GM18508 (cell line): ENCODE data around the gene UPF1.

Source experiments
- ATAC-seq: cut with Tn5 transposase; IDR thresholded peaks from one replicate; pipeline ENCODE4 v1.9.1; 2021; ENCODE audit warnings: moderate number of reproducible peaks; ENCODE audit not compliant: insufficient read depth, unreplicated experiment

The UPF1 gene

GRCh38 chr19:18853755-18854427 lies 22.1 kb downstream of the UPF1 start:
- no peak for ATAC-seq

GRCh38 chr19:18854982-18855381 lies 23.2 kb downstream of the UPF1 start:
- no peak for ATAC-seq

- no peak for ATAC-seq
These were observed 24.1 kb downstream of the UPF1 start for GRCh38 chr19:18855647-18856384.

DNA sequence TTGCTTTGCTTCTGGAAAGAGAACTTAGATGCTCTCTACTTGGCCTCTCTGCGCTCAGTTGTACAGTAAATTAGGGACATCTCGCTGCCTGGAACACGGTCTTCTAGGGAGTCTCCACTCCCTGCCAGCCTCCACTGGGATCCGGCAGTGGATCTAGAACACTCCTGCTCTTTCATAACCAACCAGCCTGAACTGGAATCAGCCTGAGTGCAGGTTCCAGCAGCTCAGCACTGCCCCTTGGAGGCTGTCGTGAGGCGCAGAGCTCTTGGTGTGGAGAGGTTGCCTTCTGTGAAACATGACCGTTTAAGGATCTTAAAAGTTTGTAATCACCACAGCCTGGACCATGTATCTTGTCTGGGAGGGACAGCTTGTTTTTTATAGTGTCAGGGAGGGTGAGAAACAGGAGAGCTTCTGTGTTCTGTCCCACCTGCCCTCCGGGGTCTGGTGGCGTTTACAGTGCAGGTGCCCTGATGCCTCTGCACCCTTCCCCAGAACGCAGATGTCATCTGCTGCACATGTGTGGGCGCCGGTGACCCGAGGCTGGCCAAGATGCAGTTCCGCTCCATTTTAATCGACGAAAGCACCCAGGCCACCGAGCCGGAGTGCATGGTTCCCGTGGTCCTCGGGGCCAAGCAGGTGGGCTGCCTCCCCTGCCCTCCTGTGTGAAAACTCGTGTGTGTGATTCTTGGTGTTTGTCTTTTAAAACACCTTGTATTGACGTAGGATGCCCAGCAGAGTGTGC lies 24.8 kb downstream of the UPF1 start:
- no peak for ATAC-seq

DNA sequence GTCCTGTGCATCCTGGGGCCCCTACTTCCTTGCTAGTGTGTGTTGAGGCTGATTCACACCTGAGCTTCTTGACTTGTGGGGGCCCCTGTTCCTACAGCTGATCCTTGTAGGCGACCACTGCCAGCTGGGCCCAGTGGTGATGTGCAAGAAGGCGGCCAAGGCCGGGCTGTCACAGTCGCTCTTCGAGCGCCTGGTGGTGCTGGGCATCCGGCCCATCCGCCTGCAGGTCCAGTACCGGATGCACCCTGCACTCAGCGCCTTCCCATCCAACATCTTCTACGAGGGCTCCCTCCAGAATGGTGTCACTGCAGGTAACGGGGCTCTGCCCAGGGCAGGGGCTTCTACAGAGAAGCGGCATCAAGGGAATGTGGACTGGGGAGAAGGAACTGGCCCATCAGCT lies 25.5 kb downstream of the UPF1 start:
- ATAC-seq, result no peak

DNA sequence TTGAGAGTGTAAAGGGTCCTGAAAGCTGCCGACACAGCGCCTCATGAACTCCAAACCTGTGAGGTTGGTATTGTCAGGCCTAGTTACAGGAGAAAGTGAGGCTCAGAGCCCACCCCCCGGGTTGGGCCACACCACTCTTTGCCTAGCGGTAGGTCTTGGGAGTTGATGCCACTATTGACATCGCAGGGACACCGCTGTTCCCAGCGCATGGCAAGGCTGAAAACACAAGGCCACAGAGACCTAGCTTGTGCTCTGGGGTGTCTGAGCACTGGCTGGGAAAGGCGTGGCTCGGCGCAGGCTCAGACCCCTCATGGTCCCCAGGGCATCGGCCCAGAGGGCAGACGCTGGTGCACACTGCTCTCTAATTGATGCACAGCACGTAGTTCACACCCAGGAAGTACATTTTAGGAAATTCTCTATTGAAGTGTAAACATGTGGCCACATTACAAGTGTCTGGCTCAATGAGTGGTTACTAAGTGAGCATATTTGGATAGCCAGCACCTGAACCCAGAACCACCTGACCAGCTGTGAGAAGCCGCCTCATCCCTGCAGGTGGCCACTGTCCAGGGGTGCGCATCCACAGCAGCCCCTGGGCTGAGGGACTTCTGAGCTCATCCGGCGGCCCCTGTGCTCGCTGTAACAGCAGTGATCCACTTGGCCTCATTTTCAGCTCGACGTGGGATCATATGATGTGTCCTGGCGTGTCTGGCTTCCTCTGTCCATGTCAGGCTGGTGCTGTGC lies 27.3 kb downstream of the UPF1 start:
- ATAC-seq, result no peak

- ATAC-seq, result no peak
These were observed 28.0 kb downstream of the UPF1 start for GRCh38 chr19:18859676-18860301.

DNA sequence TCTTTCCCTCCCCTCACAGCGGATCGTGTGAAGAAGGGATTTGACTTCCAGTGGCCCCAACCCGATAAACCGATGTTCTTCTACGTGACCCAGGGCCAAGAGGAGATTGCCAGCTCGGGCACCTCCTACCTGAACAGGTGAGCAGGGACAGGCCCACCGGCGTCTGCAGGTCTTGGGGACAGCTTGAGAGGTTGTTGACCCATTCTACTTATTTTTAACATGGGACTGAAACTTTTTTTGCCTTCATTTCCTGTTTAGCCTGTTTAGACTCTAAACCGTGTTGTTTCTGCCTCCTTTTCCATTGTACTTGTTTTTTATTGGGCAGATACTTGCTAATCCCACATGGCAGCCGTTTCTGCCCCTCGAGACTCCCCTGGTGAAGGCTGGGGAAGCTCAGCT lies 28.5 kb downstream of the UPF1 start:
- ATAC-seq, result no peak

- ATAC-seq, result no peak
These were observed 29.0 kb downstream of the UPF1 start for GRCh38 chr19:18860725-18861124.

- no peak for ATAC-seq
These were observed 29.5 kb downstream of the UPF1 start for GRCh38 chr19:18861235-18861634.

DNA sequence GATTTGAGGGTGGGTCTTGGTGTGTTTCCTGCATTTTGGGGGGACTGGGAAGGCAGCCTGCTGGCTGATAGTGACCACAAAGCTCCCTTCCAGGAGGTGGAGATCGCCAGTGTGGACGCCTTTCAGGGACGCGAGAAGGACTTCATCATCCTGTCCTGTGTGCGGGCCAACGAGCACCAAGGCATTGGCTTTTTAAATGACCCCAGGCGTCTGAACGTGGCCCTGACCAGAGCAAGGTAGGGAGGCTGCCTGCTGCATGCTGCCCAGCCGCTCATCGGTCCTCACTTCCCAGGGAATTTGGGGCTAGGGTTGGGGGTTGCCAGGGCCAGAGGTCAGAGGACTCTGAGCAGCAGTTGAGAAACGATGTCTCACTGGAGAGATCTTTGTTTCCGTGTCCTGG lies 30.2 kb downstream of the UPF1 start:
- no peak for ATAC-seq

DNA sequence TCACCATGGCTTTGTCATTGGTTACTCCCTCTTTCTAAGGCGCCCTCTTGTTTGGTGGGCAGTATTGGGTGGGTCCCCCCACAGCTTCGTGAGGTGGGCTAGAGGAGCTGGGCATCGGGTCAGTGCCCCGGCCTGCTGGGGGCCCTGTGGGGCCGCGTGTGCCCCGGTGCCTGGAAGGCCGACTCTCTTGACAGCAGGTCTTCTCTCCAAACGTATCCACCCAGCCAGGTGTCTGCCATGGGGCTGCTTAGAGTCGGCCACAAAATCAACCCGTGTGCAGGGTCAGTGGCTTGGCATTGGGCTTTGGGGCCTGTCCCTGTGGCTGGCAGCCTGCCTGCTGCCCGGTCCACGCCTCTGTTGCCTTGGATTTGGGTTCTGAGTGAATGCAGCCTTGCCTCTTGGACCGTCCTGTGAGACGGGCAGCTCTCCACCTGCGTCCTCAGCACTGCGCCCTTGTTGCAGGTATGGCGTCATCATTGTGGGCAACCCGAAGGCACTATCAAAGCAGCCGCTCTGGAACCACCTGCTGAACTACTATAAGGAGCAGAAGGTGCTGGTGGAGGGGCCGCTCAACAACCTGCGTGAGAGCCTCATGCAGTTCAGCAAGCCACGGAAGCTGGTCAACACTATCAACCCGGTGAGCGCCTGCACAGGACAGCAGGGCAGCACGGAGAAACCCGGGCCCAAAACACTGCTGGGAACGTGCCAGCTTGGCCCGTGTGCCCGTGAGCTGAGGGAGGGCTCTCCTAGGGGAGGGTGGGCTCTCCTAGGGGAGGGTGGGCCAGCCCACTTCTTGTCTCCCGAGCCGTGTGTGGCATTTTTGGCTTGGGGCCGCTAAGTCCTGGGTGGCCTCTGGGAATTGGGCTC lies 31.4 kb downstream of the UPF1 start:
- ATAC-seq, result no peak

- ATAC-seq, result no peak
These were observed 32.1 kb downstream of the UPF1 start for GRCh38 chr19:18863843-18864362.

- ATAC-seq, result no peak
These were observed 33.6 kb downstream of the UPF1 start for GRCh38 chr19:18865106-18865972.

- no peak for ATAC-seq
These were observed 34.4 kb downstream of the UPF1 start for GRCh38 chr19:18865973-18866799.

DNA sequence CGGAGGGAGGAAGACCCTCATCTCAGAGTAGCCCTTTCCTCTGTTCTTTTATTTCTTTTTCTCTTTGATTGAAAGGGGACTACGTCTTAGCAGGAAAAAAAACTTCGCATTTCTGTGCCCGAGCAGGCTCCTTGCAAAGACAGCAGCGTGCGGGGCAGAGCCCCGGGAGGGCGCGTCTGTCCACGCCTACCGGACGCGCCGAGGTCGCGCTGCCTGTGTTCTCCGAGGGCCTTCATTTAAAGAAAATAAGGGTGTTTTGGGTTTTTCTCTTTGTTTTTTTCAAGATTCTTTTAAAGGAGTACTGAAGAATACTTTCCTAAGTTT lies 35.0 kb downstream of the UPF1 start:
- no peak for ATAC-seq

DNA sequence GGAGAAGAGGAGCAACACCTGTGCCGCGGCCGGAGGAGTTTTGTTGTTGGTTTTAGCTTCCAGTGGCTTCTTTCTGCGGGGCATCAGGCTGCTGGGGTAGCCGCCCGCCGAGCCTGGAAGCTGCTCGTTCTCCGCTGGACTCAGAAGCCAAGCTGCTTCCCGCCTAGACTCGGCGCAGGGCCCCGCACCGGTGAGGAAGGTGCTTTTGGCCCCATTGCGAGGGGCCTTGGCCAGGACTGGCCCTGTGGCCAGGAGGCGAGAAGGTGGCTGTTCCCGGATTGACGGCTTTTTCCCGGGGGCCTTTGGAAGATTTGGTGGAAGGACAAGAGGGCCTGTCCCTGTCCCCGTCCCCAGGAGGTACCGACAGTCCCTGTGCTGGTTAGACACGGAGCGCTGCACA lies 35.4 kb downstream of the UPF1 start:
- ATAC-seq, result no peak
